ENCODE results near the gene LIMK2.
"Not testable (repeated sequence)": the region's sequence is repeated elsewhere in the genome, so short reads cannot be mapped to it uniquely, and the experiment has no call there.

The LIMK2 gene

DNA sequence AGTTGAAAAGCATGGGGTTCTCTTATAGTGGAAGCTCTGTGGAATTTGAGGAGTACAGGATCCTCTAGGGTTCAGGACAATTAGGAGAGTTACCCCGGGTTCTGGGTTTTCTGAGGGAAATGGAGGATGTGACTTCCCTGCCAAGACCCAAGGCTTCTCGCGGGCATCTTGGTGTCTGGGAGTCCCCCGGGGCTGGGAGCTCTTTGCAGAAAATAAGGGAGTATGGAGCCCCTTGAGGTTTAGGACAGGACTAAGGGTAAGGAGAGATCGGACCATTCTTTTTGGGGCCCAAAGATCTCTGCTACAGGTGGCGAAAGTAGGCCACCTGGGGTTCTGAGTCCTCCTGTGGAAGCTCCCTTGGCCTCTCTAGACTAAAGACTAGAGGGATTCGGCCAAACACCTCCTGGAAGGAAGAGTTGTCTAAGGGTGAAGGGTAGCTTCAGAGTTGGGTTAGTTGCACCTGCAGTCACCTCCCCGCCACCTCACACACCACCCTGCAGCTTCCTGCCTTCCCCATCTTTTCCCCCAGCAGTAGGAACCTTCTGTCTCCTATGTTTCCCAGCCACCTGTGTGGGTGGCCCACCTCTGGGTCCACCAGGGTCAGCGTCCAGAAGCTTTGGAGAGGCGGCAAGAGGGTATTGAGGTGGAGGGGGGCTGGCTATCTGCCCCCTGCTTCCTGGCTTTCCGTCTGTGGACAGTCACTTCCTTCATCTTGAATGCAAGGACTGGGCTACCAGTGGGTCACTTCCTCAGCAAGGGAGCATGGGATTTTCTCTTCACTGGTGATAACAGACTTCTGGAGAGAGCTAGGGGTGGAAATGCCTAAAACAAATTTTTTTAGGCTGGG, 908 bp downstream of the LIMK2 start:
- POLR2A ChIA-PET (ENCODE audit: low non-redundant PET), result interaction anchor here (0.5 kb wide), 1 partner anchor 135 kb away, joined by 5 read pairs; no protein-coding TSS in a partner anchor

DNA sequence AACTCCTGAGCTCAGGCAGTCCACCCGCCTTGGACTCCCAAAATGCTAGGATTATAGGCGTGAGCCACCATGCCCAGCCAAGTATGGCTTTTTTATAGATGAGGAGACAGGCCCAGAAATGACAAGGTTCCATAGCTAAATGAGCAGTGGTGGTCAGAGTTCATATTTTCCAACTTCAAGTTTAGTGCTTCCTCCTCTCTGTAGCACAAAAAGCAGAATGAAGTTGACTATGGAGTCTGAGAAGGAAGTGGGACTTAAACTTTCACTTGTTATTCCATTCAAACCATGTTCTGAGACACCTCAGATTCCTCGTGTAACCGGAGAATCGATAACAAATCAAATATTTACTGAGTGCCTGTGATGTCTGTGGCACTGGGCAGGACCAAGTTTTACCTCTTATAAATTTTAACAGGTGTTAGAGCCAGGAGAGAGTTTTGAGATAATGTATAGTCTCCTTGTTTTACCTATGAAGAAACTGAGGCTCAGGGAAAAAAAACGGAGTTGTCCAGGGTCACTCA, 3.0 kb downstream of the LIMK2 start:
- ChIA-PET POLR2A (ENCODE audit: low non-redundant PET) (interaction anchor here (0.7 kb wide), 1 partner anchor 12 kb away, joined by 3 read pairs; no protein-coding TSS in a partner anchor), CTCF (no interaction called here)
- no peak overlapping the region for H3K27ac ChIP-seq
- TF ChIP-seq, protein P1, sequence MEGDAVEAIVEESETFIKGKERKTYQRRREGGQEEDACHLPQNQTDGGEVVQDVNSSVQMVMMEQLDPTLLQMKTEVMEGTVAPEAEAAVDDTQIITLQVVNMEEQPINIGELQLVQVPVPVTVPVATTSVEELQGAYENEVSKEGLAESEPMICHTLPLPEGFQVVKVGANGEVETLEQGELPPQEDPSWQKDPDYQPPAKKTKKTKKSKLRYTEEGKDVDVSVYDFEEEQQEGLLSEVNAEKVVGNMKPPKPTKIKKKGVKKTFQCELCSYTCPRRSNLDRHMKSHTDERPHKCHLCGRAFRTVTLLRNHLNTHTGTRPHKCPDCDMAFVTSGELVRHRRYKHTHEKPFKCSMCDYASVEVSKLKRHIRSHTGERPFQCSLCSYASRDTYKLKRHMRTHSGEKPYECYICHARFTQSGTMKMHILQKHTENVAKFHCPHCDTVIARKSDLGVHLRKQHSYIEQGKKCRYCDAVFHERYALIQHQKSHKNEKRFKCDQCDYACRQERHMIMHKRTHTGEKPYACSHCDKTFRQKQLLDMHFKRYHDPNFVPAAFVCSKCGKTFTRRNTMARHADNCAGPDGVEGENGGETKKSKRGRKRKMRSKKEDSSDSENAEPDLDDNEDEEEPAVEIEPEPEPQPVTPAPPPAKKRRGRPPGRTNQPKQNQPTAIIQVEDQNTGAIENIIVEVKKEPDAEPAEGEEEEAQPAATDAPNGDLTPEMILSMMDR (conservative IDR thresholded peaks at IDR 0.05; ENCODE audit: low read depth), result no peak
- no peak for DNase-seq (ENCODE audit: low spot score)

More for the DNA sequence above, 908 bp downstream of the LIMK2 start:
- CTCF ChIA-PET, result interaction anchor here (0.6 to 1.0 kb wide), 8 partner anchors 11 to 451 kb away, joined by 3 to 4 read pairs (median 3); no protein-coding TSS in a partner anchor
- peak overlapping the region; percentile 76 for H3K27ac ChIP-seq
- no peak for DNase-seq (ENCODE audit: low spot score)
- TF ChIP-seq, protein P1 (conservative IDR thresholded peaks at IDR 0.05; ENCODE audit: low read depth), result no peak

DNA sequence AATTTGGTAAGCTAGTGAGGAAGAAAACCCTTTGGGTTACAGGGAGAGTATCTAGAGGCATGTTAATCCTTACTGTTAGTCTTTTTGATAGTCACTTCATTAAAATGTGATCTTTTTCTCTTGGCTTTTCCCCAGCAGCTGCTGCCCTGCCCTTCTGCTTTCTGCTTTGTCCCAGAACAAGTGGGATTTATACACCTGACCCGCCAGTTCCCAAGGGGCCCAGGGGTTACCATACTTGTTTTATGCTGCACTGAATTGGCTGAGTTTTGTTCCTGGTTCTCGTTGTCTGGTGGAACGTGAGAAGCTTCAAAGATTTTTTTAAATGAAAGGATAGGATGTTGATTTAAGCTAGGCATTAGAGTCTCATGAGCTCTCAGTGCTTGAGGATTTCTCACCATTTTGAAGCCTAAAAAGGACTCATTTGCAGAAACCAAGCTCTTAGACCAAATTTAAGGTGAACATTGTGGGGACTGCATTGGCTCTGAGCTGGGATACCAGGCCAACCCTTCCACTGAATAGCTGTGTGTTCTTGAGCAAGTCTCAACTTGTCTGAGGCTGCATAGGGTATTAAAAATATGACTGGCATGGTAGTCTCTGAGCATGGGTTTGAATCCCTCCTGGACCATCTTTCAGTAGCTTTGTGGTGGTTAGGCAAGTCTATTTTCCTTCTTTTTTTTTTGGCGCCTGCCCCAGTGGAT, 6.6 kb downstream of the LIMK2 start:
- TF ChIP-seq, protein P1 (conservative IDR thresholded peaks at IDR 0.05; ENCODE audit: low read depth), result no peak
- peak; percentile 44 for DNase-seq (ENCODE audit: low spot score)
- no peak overlapping the region for H3K27ac ChIP-seq
- POLR2A ChIA-PET (ENCODE audit: low non-redundant PET), result no interaction called here
- CTCF ChIA-PET, result interaction anchor here (0.6 kb wide), 1 partner anchor 27 kb away, joined by 3 read pairs; no protein-coding TSS in a partner anchor

DNA sequence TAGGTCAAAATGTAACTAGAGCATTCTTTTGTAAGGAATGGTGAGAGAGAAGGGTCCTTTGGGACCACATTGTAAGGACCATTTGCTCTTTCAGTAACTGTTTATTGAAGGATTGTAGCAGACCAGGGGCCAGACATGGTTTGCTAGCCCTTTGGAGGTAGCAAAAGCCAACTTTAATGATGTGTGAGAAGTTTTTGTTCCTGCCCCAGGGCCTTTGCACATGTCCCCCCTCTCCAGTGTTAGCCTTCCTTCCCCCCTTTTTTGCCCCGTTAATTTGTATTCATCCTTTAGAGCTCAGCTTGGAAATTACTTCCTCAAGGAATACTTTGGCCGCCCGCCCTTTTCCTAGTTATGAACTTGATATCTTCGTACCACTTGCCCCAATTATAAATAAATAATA, 9.0 kb downstream of the LIMK2 start:
- no peak overlapping the region for H3K27ac ChIP-seq
- no peak for DNase-seq (ENCODE audit: low spot score)
- ChIA-PET POLR2A (ENCODE audit: low non-redundant PET) (interaction anchor here (0.6 kb wide), 1 partner anchor 167 kb away, joined by 7 read pairs; no protein-coding TSS in a partner anchor), CTCF (no interaction called here)
- TF ChIP-seq, protein P1 (conservative IDR thresholded peaks at IDR 0.05; ENCODE audit: low read depth), result no peak

DNA sequence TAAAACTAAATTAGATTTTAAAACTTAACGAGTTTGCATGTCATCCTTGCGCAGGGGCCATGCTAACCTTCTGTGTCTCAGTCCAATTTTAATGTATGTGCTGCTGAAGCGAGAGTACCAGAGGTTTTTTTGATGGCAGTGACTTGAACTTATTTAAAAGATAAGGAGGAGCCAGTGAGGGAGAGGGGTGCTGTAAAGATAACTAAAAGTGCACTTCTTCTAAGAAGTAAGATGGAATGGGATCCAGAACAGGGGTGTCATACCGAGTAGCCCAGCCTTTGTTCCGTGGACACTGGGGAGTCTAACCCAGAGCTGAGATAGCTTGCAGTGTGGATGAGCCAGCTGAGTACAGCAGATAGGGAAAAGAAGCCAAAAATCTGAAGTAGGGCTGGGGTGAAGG, 10.6 kb downstream of the LIMK2 start:
- H3K27ac ChIP-seq, result no peak overlapping the region
- TF ChIP-seq, protein P1 (conservative IDR thresholded peaks at IDR 0.05; ENCODE audit: low read depth), result no peak
- DNase-seq (ENCODE audit: low spot score), result no peak
- CTCF ChIA-PET, result no interaction called here
- POLR2A ChIA-PET (ENCODE audit: low non-redundant PET), result no interaction called here

DNA sequence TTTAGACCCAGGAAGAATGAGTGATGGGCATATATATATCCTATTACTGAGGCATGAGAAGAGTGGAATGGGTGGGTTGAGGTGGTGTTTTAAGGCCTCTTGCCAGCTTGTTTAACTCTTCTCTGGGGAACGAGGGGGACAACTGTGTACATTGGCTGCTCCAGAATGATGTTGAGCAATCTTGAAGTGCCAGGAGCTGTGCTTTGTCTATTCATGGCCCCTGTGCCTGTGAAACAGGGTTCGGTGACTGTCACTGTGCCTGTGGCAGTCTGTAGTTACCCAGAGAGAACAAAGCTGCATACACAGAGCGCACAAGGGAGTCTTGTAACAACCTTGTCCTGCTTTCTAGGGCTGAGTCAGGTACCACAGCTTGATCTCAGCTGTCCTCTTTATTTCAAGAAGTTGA, 11.7 kb downstream of the LIMK2 start:
- ChIA-PET CTCF (no interaction called here), POLR2A (ENCODE audit: low non-redundant PET) (no interaction called here)
- TF ChIP-seq, protein P1 (conservative IDR thresholded peaks at IDR 0.05; ENCODE audit: low read depth), result no peak

DNA sequence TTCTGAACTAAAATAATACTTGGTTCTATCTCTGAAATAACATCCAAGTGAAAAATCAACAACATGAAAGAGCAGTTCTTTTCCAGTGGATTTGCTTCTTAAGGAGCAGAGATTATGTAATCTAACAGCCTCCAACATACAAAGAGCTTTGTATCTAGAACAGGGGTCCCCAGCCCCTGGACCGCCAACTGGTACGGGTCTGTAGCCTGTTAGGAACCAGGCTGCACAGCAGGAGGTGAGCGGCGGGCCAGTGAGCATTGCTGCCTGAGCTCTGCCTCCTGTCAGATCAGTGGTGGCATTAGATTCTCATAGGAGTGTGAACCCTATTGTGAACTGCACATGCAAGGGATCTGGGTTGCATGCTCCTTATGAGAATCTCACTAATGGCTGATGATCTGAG, 12.6 kb downstream of the LIMK2 start:
- H3K27ac ChIP-seq; POLR2A ChIA-PET (ENCODE audit: low non-redundant PET); CTCF ChIA-PET; DNase-seq (ENCODE audit: low spot score): not testable (repeated sequence)

More for the DNA sequence above, 11.7 kb downstream of the LIMK2 start:
- H3K27ac ChIP-seq, result no peak overlapping the region
- no peak for DNase-seq (ENCODE audit: low spot score)
